Heart left ventricle (tissue), 13 donors: ENCODE measurements around the gene MID2.
A peak's percentile ranks its signal among the peaks of the same experiment; 100 is the strongest.

Experiments
- CTCF ChIP-seq, 12 donors: fragments of 200-600 bp; sonication (generic) in 4 of 12; IDR thresholded peaks; one replicate each; pipeline versions ENCODE4 v1.5.0 to v1.8.0; 2018 to 2022; ENCODE audit warnings: antibody characterized with exemption in 12 of 12, mild to moderate bottlenecking in 5 of 12
- POLR2A ChIP-seq, 2 donors: fragments of 450-650 bp; IDR thresholded peaks; one replicate each; pipeline ENCODE4 v1.6.1; 2017; ENCODE audit warnings: antibody characterized with exemption in 2 of 2, mild to moderate bottlenecking in 2 of 2, moderate library complexity in 2 of 2
- donor health status: ischemic (EF 13 %, LVEDD 7.1; RV severe dilation, severe dysfunction).
- donor health status: DM: no; HTN: yes; CAD: no.
- donor health status: DM: no; HTN: no; CAD: no.
- donor health status: ischemic (EF 25% LVEDD 6.9; RV normal size, moderate dysfunction).
- donor health status: ischemic (EF 25% LVEDD 5.7; RV mildly dilated, moderate dysfunction).
- donor health status: ischemic (EF 35%, LVEDD 5.7; RV mildly dilated, moderate dysfunction).
- donor health status: nonischemic (EF 11% LVEDD 7.7; RV severe dilation, severe dysfunction).
- donor health status: DM: yes; HTN: yes; CAD: no.
- donor health status: PGD.
- donor health status: ischemic (EF 29% LVEDD 5.4; RV normal size, mild dysfunction).
- donor health status: nonischemic (EF 23%, LVEDD 6.1; RV moderate dilation, normal function).

- TF ChIP-seq CTCF (IDR thresholded peaks at IDR 0.05) (peak; percentile 55 to 75 (median 72)), POLR2A (IDR thresholded peaks at IDR 0.05) (no peak)
Observed at GRCh38 chrX:107776649-107777535, 48.8 kb upstream of the MID2 start.
